GM12878 (cell line): ENCODE data around the gene CHMP2B. TPM values are rescaled to one million over a fixed set of nuclear protein-coding genes. Genes with fewer than 3 reads are reported as not detected.

Experiments
- ATAC-seq: fragments of 200-7000 bp; cut with Tn5 transposase; 3 replicates; pipeline ENCODE4 v1.9.1; 2020; ENCODE audit warnings: mild to moderate bottlenecking, moderate library complexity
- BruUV-seq: library from RNA; stranded (reverse); fragments of 400-500 nt; replicated peaks from 2 replicates; lab custom pipeline; 2021; lab: Mats Ljungman, UMichigan
- CTCF ChIA-PET: fragments of 300-600 bp; sonication (Branson Sonifier 250); formaldehyde crosslinking; extraction: SDS; loops from one replicate; lab custom pipeline; 2021; ENCODE audit warnings: inconsistent platforms; lab: Yijun Ruan, JAX
- POLR2A ChIA-PET: fragments of 350-600 bp; formaldehyde crosslinking; extraction: SDS; loops from one replicate; lab custom pipeline; 2021; ENCODE audit warnings: inconsistent platforms; lab: Charles Lee
- RAD21 ChIA-PET: fragments of 300-600 bp; sonication (Branson Sonifier 250); formaldehyde crosslinking; loops from one replicate; lab custom pipeline; 2023; ENCODE audit warnings: antibody characterized with exemption; ENCODE audit not compliant: unreplicated experiment; lab: Charles Lee
- SMC1A ChIA-PET: fragments of 300-600 bp; sonication (Branson Sonifier 250); formaldehyde crosslinking; loops from one replicate; lab custom pipeline; 2023; ENCODE audit not compliant: unreplicated experiment, uncharacterized antibody; lab: Charles Lee
- DNase-seq: peaks from one replicate; pipeline ENCODE4 v3.0.0-alpha.2; 2011; ENCODE audit warnings: low read depth, low spot score
- FAIRE-seq: peaks from 3 replicates; lab custom pipeline; 2011; peaks lifted over from hg19 to GRCh38; lab: Jason Lieb, UNC
- H2AFZ ChIP-seq: 2 replicates; pipeline ENCODE4 v1.6.0; 2011; ENCODE audit warnings: low read depth, low read length, control low read depth; ENCODE audit not compliant: control insufficient read depth
- H3K27ac ChIP-seq: 2 replicates; pipeline ENCODE4 v1.5.1; 2011; ENCODE audit warnings: control low read depth; ENCODE audit not compliant: control insufficient read depth, insufficient read depth
- H3K27me3 ChIP-seq, 2 experiments: replicated peaks in 1 of 2; 2 replicates each; pipeline versions ENCODE4 v1.6.0 to v1.6.1; 2011; ENCODE audit warnings: low read length in 1 of 2; ENCODE audit not compliant: control insufficient read depth in 2 of 2, insufficient read depth in 2 of 2
- H3K36me3 ChIP-seq, 2 experiments: 2 replicates each; pipeline ENCODE4 v1.5.1; 2011; ENCODE audit warnings: low read length in 1 of 2; ENCODE audit not compliant: control insufficient read depth in 2 of 2, insufficient read depth in 2 of 2
- H3K4me1 ChIP-seq: 2 replicates; pipeline ENCODE4 v1.6.1; 2011; ENCODE audit warnings: mild to moderate bottlenecking, low read length, moderate library complexity, mixed read lengths; ENCODE audit not compliant: control insufficient read depth, insufficient read depth
- H3K4me2 ChIP-seq: 2 replicates; pipeline ENCODE4 v1.6.0; 2011; ENCODE audit warnings: control low read depth; ENCODE audit not compliant: control insufficient read depth, insufficient read depth
- H3K4me3 ChIP-seq: fragments of 200-600 bp; sonication (generic); 2 replicates; pipeline ENCODE4 v1.5.1; 2016
- H3K79me2 ChIP-seq: 2 replicates; pipeline ENCODE4 v1.6.0; 2011; ENCODE audit warnings: low read length; ENCODE audit not compliant: control insufficient read depth, insufficient read depth
- H3K9ac ChIP-seq: 2 replicates; pipeline ENCODE4 v1.8.0; 2011; ENCODE audit warnings: low read length, control low read depth, mixed read lengths; ENCODE audit not compliant: control insufficient read depth, insufficient read depth
- H3K9me3 ChIP-seq: replicated peaks from 3 replicates; pipeline ENCODE4 v1.5.1; 2011; ENCODE audit warnings: mild to moderate bottlenecking, low read length; ENCODE audit not compliant: control insufficient read depth, insufficient read depth
- H4K20me1 ChIP-seq: 2 replicates; pipeline ENCODE4 v1.6.0; 2011; ENCODE audit not compliant: control insufficient read depth, insufficient read depth
- CHD1 ChIP-seq: IDR thresholded peaks from 2 replicates; pipeline ENCODE4 v1.6.1; 2012; ENCODE audit warnings: low read depth, low read length, improper control_type of control experiment
- CHD4 ChIP-seq: fragments of 200-600 bp; sonication (generic); IDR thresholded peaks from 2 replicates; pipeline ENCODE4 v1.6.1; 2016; ENCODE audit warnings: mild to moderate bottlenecking
- EZH2 ChIP-seq: IDR thresholded peaks from 2 replicates; pipeline ENCODE4 v1.6.1; 2012; ENCODE audit warnings: low read depth, mild to moderate bottlenecking, control low read depth, inconsistent platforms, low read length, borderline replicate concordance; ENCODE audit not compliant: control insufficient read depth
- GABPA ChIP-seq: IDR thresholded peaks from 2 replicates; pipeline ENCODE4 v1.6.1; 2014; ENCODE audit warnings: antibody characterized with exemption, low read depth, mild to moderate bottlenecking, inconsistent platforms
- HCFC1 ChIP-seq: fragments of 150-350 bp; IDR thresholded peaks from 2 replicates; pipeline ENCODE4 v1.6.1; 2014; ENCODE audit warnings: low read length
- KDM1A ChIP-seq: fragments of 200-600 bp; sonication (generic); IDR thresholded peaks from 2 replicates; pipeline ENCODE4 v1.6.1; 2016; ENCODE audit warnings: borderline replicate concordance
- MEF2B ChIP-seq: fragments of 450-650 bp; IDR thresholded peaks from 2 replicates; pipeline ENCODE4 v1.6.1; 2018; ENCODE audit warnings: mild to moderate bottlenecking, moderate library complexity; ENCODE audit not compliant: partially characterized antibody, poor library complexity, severe bottlenecking
- NFIC ChIP-seq: IDR thresholded peaks from 2 replicates; pipeline ENCODE4 v1.6.1; 2012; ENCODE audit warnings: low read depth, mild to moderate bottlenecking, inconsistent platforms, low read length, moderate library complexity
- NFYB ChIP-seq: IDR thresholded peaks from 2 replicates; pipeline ENCODE4 v1.6.1; 2011; ENCODE audit warnings: low read depth, mild to moderate bottlenecking, low read length, improper control_type of control experiment, moderate library complexity; ENCODE audit not compliant: insufficient read depth
- NRF1 ChIP-seq: conservative IDR thresholded peaks from 2 replicates; pipeline ENCODE4 v1.6.1; 2011; ENCODE audit warnings: mild to moderate bottlenecking, low read depth, low read length, improper control_type of control experiment
- SIN3A ChIP-seq: IDR thresholded peaks from 2 replicates; pipeline ENCODE4 v1.6.1; 2012; ENCODE audit warnings: low read depth, low read length, improper control_type of control experiment
- SIX5 ChIP-seq: IDR thresholded peaks from 2 replicates; pipeline ENCODE4 v1.6.1; 2011; ENCODE audit warnings: mild to moderate bottlenecking, low read depth, low read length, moderate library complexity; ENCODE audit not compliant: severe bottlenecking
- SMC3 ChIP-seq: IDR thresholded peaks from 2 replicates; pipeline ENCODE4 v1.6.1; 2011; ENCODE audit warnings: low read length, improper control_type of control experiment, borderline replicate concordance
- SUPT20H ChIP-seq: IDR thresholded peaks from 2 replicates; pipeline ENCODE4 v1.6.1; 2011; ENCODE audit warnings: low read depth, mild to moderate bottlenecking, low read length, moderate library complexity, borderline replicate concordance; ENCODE audit not compliant: control insufficient read depth
- WGBS: methylation state at CpG from one replicate; pipeline ENCODE4 v1.1.6; 2016; ENCODE audit warnings: low lambda C conversion rate; ENCODE audit not compliant: insufficient replicate concordance, insufficient coverage; ENCODE audit errors: missing lambda C conversion rate; 5-methylcytosine and 5-hydroxymethylcytosine counted together
- in situ Hi-C: fragments of 300-500 bp; cut with MboI; formaldehyde crosslinking; loops from 9 replicates; pipeline ENCODE4 v1.14.3; 2018; ENCODE audit warnings: mixed read lengths
- intact Hi-C: fragments of 100-400 bp; cut with micrococcal nuclease; formaldehyde crosslinking; loops from one replicate; pipeline ENCODE4 v1.14.2; 2022; ENCODE audit not compliant: unreplicated experiment
- polyA plus RNA-seq, 11 experiments: library from polyadenylated mRNA; depleted of rRNA in 4 of 11; unstranded in 6 of 11; stranded (reverse) in 5 of 11; fragments of >200 nt; fragmentation: Nextera tagmentation in 4 of 11; fragmentation: Illumina TruSeq in 1 of 11; extraction: Ambion mirVana in 4 of 11; extraction: Trizol in 1 of 11; gene quantifications; 1 replicate in 1 of 11; 2 replicates in 10 of 11; pipeline versions ENCODE4 v1.2.1 to v1.2.3, GENCODE V29; 2011 to 2016; ENCODE audit warnings: inconsistent platforms in 2 of 11, missing spikeins in 2 of 11, low read depth in 1 of 11
- total RNA-seq, 4 experiments: library from RNA; depleted of rRNA in 3 of 4; stranded (reverse); fragments of >200 nt in 3 of 4; fragmentation: Illumina TruSeq in 1 of 4; extraction: Trizol in 1 of 4; gene quantifications; 2 replicates each; pipeline versions ENCODE4 v1.2.1 to v1.2.3, GENCODE V29; 2013 to 2021
- TF ChIP-seq, protein P1 (sequence below): fragments of 450-650 bp; IDR thresholded peaks from 2 replicates; pipeline ENCODE4 v1.6.1; 2017; ENCODE audit warnings: mild to moderate bottlenecking, moderate library complexity
- TF ChIP-seq, protein P2 (sequence below): IDR thresholded peaks from 2 replicates; pipeline ENCODE4 v1.6.1; 2012; ENCODE audit warnings: improper control_type of control experiment, low read depth, low read length; ENCODE audit not compliant: insufficient replicate concordance

Gene CHMP2B
- total and polyA plus RNA-seq, 10 of the 15 experiments (the other 5 are each of a cell fraction or from before 2014, with no cell fraction given), result 14.9 to 54.8 (median 24.6) TPM

DNA sequence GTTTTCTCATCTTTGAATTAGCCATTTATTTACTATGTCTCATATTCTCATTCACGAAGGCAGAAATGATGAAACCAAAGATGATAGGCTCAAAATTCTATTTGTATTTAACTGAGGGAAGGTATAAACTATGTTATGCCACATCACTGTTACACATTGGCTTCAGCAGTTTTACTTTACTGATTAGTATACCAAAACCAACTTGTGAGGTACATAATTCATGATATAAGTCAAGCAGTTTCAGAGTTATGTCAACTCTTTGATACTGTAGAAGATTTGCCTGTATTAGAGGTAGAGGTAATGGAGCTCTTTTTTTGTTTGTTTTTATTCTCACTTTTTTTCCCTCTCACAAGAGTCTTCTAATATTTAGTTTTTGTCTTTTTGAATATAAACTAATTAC, 22.9 kb downstream of the CHMP2B start:
- no TSS peak for BruUV-seq
- ChIA-PET POLR2A (no interaction called here), SMC1A (interaction anchor here (1.2 kb wide), 1 partner anchor 9 kb away, joined by 4 read pairs; no protein-coding TSS in a partner anchor), RAD21 (no interaction called here), CTCF (interaction anchor here (3.2 kb wide), 1 partner anchor 11 kb away, joined by 17 read pairs; no protein-coding TSS in a partner anchor)
- H3K27ac ChIP-seq, result no peak overlapping the region
- in situ Hi-C loops (no loop called here), intact Hi-C loops (no loop called here)
- H3K36me3 ChIP-seq, result peaks cover 0 to 4% of the 10 kb centered on the region in 2 experiments; a peak in 1 of 4 replicates
- 100% methylated on average over 1 of the region's 1 CpG for WGBS
- no peak overlapping the region for H3K4me2 ChIP-seq
- no peaks in the 10 kb centered on the region for H3K79me2 ChIP-seq
- ATAC-seq (no peak), FAIRE-seq (no peak), DNase-seq (no peak)
- no peak overlapping the region for H3K4me3 ChIP-seq
- no peaks in the 10 kb centered on the region for H3K9me3 ChIP-seq
- no peaks in the 10 kb centered on the region for H3K4me1 ChIP-seq
- H3K9ac ChIP-seq, result no peak overlapping the region
- no peaks in the 10 kb centered on the region for H3K27me3 ChIP-seq
- H2AFZ ChIP-seq, result no peak overlapping the region
- H4K20me1 ChIP-seq, result no peaks in the 10 kb centered on the region
- TF ChIP-seq MEF2B (no peak), EZH2 (no peak), KDM1A (no peak), NFIC (no peak), HCFC1 (no peak), SMC3 (no peak), SIN3A (no peak), NRF1 (no peak), GABPA (no peak), SUPT20H (no peak), CHD1 (no peak), SIX5 (no peak), NFYB (no peak), CHD4 (no peak)
- TF ChIP-seq, protein P1, sequence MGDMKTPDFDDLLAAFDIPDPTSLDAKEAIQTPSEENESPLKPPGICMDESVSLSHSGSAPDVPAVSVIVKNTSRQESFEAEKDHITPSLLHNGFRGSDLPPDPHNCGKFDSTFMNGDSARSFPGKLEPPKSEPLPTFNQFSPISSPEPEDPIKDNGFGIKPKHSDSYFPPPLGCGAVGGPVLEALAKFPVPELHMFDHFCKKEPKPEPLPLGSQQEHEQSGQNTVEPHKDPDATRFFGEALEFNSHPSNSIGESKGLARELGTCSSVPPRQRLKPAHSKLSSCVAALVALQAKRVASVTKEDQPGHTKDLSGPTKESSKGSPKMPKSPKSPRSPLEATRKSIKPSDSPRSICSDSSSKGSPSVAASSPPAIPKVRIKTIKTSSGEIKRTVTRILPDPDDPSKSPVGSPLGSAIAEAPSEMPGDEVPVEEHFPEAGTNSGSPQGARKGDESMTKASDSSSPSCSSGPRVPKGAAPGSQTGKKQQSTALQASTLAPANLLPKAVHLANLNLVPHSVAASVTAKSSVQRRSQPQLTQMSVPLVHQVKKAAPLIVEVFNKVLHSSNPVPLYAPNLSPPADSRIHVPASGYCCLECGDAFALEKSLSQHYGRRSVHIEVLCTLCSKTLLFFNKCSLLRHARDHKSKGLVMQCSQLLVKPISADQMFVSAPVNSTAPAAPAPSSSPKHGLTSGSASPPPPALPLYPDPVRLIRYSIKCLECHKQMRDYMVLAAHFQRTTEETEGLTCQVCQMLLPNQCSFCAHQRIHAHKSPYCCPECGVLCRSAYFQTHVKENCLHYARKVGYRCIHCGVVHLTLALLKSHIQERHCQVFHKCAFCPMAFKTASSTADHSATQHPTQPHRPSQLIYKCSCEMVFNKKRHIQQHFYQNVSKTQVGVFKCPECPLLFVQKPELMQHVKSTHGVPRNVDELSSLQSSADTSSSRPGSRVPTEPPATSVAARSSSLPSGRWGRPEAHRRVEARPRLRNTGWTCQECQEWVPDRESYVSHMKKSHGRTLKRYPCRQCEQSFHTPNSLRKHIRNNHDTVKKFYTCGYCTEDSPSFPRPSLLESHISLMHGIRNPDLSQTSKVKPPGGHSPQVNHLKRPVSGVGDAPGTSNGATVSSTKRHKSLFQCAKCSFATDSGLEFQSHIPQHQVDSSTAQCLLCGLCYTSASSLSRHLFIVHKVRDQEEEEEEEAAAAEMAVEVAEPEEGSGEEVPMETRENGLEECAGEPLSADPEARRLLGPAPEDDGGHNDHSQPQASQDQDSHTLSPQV, result no peak
- TF ChIP-seq, protein P2, sequence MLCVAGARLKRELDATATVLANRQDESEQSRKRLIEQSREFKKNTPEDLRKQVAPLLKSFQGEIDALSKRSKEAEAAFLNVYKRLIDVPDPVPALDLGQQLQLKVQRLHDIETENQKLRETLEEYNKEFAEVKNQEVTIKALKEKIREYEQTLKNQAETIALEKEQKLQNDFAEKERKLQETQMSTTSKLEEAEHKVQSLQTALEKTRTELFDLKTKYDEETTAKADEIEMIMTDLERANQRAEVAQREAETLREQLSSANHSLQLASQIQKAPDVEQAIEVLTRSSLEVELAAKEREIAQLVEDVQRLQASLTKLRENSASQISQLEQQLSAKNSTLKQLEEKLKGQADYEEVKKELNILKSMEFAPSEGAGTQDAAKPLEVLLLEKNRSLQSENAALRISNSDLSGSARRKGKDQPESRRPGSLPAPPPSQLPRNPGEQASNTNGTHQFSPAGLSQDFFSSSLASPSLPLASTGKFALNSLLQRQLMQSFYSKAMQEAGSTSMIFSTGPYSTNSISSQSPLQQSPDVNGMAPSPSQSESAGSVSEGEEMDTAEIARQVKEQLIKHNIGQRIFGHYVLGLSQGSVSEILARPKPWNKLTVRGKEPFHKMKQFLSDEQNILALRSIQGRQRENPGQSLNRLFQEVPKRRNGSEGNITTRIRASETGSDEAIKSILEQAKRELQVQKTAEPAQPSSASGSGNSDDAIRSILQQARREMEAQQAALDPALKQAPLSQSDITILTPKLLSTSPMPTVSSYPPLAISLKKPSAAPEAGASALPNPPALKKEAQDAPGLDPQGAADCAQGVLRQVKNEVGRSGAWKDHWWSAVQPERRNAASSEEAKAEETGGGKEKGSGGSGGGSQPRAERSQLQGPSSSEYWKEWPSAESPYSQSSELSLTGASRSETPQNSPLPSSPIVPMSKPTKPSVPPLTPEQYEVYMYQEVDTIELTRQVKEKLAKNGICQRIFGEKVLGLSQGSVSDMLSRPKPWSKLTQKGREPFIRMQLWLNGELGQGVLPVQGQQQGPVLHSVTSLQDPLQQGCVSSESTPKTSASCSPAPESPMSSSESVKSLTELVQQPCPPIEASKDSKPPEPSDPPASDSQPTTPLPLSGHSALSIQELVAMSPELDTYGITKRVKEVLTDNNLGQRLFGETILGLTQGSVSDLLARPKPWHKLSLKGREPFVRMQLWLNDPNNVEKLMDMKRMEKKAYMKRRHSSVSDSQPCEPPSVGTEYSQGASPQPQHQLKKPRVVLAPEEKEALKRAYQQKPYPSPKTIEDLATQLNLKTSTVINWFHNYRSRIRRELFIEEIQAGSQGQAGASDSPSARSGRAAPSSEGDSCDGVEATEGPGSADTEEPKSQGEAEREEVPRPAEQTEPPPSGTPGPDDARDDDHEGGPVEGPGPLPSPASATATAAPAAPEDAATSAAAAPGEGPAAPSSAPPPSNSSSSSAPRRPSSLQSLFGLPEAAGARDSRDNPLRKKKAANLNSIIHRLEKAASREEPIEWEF, result no peak
